Spleen (tissue), 7 donors: Measurements from ENCODE around the gene CDK10.
A peak's percentile ranks its signal among the peaks of the same experiment; 100 is the strongest.

ENCODE experiments used
- POLR2A ChIP-seq, 3 donors: fragments of 450-650 bp; IDR thresholded peaks; one replicate each; pipeline ENCODE4 v1.5.1; 2017; ENCODE audit warnings: antibody characterized with exemption in 3 of 3, mild to moderate bottlenecking in 1 of 3
- POLR2AphosphoS5 ChIP-seq, 3 donors: sonication (generic); formaldehyde crosslinking; IDR thresholded peaks; one replicate each; pipeline ENCODE4 v1.5.1; 2017; ENCODE audit warnings: antibody characterized with exemption in 3 of 3
- TF ChIP-seq, protein P1 (sequence below), 11 experiments: fragments of 200-600 bp in 7 of 11; fragments of 450-650 bp in 4 of 11; sonication (generic) in 4 of 11; IDR thresholded peaks in 8 of 11; conservative IDR thresholded peaks in 3 of 11; 1 replicate in 7 of 11; 2 replicates in 4 of 11; pipeline versions ENCODE4 v1.4.0 to v1.8.0; 2016 to 2021; ENCODE audit warnings: antibody characterized with exemption in 11 of 11, inconsistent platforms in 4 of 11, mild to moderate bottlenecking in 1 of 11
- donor health status: DM: no; HTN: no; CAD: no; lungs with moderate emphysema.
- donor health status: DM: no; HTN: no; CAD: no.
- donor health status: DM: no; HTN: no; CAD: no.

GRCh38 chr16:89705006-89705405, 18.5 kb downstream of the CDK10 start:
- TF ChIP-seq, protein P1, sequence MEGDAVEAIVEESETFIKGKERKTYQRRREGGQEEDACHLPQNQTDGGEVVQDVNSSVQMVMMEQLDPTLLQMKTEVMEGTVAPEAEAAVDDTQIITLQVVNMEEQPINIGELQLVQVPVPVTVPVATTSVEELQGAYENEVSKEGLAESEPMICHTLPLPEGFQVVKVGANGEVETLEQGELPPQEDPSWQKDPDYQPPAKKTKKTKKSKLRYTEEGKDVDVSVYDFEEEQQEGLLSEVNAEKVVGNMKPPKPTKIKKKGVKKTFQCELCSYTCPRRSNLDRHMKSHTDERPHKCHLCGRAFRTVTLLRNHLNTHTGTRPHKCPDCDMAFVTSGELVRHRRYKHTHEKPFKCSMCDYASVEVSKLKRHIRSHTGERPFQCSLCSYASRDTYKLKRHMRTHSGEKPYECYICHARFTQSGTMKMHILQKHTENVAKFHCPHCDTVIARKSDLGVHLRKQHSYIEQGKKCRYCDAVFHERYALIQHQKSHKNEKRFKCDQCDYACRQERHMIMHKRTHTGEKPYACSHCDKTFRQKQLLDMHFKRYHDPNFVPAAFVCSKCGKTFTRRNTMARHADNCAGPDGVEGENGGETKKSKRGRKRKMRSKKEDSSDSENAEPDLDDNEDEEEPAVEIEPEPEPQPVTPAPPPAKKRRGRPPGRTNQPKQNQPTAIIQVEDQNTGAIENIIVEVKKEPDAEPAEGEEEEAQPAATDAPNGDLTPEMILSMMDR (IDR thresholded peaks at IDR 0.05 in 8 of 11, conservative IDR thresholded peaks at IDR 0.05 in 3 of 11) = no peak
- TF ChIP-seq POLR2AphosphoS5 (IDR thresholded peaks at IDR 0.05) = peak in 1 of 3 donors; percentile 37
- TF ChIP-seq POLR2A (IDR thresholded peaks at IDR 0.05) = no peak
